Measurements from ENCODE around the gene HSD3B2.

The HSD3B2 gene

DNA sequence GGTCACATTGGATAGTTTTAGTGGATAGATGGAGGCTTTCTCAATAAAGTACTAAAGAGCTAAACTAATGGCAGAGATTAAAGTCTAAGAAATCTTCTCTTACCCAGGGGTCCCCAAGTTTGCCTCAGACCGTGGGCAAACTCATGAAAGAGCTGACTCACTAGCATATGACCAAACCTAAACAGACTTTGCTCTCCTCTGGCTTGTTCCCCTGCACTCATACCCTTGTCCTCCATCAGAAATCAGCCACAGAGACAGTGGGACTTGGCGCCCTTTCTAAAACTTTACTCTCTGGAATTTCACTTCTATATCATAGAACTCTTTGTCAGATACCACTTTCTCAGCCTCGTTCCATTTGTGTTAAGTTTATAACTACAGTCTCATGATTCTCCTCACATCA is 17.0 kb upstream of the HSD3B2 start:
- DNase-seq (ENCODE audit: low spot score) = no peak

DNA sequence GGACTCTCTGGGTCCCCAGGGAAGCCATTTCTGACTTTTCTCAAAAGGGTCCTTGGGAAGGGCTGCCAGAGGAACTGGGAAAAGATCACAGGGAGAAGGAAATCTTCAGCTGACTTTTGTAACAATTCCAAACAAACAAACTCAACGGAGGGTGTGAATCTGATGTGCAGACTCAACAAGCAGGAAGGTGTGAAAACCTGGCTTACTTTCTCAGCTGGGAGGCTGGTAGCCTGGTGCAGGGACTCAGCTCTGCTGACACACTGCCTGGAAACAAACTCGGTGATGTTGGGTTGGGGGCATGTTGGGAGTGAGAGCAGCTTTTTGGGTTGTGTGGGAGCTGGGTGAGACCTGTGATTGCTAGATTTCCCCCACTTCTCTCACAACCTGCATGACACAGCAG is 10.2 kb upstream of the HSD3B2 start:
- DNase-seq (ENCODE audit: low spot score) = no peak

DNA sequence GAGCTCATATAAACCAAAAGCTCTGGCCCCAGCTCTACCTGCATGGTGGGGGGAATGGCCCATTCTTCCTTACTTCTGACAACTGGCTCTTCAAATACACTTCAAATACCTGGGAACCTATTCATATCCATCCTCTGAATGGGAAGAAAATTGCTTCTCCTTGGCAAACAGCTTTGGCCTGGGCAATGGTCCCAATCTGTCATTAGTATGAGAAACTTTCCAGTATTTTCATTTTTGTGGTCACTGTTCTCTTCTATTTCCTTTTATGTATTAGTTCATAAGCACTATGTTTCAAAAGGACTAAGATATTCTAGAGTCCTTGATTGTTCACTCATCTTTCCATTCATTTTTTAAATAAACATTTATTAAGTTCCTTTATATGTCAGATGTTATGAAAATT is 5.2 kb upstream of the HSD3B2 start:
- no peak for DNase-seq (ENCODE audit: low spot score)

DNA sequence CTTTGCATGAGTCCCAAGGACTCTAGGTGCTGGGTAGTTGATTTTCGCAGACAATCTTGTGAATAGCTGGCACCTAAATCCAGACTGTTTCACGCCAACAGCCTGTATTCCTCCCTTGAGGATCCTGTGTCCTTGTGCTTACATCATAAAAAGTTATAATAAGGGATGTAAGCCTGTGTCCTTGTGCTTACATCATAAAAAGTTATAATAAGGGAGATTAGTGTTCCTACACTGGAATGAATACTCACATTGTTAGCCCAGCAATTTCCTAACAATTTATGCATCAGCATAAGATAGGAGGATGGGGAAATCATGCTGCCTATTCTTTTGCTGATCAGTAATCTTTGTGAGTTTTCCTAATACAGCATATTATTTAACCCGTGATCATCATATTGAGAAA is 4.0 kb upstream of the HSD3B2 start:
- no peak for DNase-seq (ENCODE audit: low spot score)

DNA sequence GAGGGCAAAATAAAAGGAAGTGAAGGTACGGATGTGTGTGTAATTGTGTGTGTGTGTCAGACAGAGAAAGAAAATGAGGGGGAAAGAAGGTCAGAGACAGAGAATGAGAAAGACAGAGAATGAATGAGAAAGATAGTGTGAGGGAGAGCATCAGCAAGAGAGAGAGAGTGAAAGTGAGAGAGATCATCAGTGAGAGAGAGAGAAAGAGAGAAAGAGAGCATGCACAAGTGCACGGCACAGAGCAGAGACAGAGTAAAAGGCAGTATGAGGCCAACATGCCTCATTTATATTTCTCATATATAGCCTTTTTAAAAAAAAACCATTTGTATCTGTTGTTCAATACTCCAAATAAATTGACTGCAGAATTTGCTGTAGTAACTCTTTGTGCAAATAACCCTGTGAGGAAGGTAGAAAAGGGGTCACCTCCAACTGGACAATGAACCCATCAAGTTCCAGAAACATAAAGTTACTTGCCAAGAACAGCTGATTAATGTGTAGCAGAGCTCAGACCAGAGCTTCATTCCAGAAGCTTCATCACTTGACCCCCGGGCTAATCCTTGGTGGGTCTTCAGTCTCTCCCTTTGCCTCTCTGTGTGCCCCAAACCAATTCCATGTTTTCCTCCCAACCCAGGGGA is 1.2 kb downstream of the HSD3B2 start:
- DNase-seq (ENCODE audit: low spot score) = no peak

DNA sequence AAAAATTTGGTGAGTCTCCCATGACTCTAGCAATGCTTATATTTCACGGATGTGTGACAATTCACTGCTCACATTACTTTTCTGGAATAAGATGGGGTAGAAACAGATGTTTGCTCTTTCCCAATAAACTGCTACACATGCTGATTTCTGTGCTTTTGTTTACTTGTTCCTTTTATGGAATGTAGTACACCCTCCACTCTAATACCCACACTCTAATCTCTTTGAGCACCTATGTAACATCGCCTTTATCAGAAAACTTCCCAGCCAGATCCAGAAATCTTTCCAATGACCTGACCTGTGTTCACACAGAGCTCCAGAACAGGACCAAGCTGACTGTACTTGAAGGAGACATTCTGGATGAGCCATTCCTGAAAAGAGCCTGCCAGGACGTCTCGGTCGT is 4.2 kb downstream of the HSD3B2 start:
- DNase-seq (ENCODE audit: low spot score) = no peak

DNA sequence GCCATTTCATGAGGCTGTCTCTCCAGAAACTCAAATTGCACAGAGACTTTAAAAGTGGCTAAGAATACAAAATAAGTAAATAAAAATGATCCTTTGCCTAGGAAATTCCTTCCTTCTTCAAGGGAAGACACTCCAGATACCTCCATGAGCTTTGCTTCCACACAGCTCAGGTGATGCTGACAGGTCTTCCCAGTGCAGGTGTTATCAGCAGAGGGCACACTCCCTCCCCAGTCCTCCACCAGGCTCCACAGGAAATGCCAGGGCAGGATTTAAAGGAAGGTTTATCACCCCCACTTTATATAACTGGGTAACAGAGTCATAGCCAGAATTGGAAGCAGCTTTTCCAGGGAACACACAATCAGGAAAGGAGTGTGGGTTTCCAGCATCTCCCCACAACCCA is 5.7 kb downstream of the HSD3B2 start:
- DNase-seq (ENCODE audit: low spot score) = no peak

DNA sequence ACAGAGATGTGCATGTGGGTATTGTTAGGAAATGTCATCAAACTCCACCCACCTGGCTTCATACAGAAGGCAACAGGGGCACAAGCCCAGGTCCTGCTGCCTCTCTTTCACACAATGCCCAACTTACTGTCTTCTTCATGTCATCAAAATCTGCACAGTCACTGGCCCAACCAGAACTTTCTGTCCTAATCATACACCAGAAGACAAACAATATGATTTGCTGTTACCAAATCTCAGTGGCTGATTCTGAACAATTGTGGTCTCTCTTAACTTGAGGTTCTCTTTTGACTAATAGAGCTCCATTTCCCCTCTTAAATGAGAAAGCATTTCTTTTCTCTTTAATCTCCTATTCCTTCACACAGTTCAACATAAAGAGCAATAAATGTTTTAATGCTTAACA is 7.7 kb downstream of the HSD3B2 start:
- no peak for DNase-seq (ENCODE audit: low spot score)

DNA sequence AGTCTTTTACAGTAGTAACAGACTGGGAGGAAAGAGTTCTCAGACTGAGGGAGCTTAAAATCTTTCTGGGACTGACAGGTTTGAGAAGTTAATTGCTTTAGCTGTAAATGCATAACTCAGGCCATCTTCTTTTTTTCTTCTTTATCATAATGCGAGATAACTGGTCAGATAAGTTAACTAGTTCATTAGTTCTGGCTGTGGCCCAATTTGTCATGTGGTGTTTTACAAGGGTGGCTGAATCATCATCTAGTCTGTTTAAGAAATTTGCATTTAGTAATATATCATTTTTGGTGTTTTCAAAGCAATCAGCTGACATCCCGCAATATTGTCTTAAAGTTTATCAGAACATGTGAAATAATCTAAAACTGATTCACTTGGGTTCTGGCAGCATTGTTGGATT is 14.0 kb downstream of the HSD3B2 start:
- DNase-seq (ENCODE audit: low spot score) = no peak

DNA sequence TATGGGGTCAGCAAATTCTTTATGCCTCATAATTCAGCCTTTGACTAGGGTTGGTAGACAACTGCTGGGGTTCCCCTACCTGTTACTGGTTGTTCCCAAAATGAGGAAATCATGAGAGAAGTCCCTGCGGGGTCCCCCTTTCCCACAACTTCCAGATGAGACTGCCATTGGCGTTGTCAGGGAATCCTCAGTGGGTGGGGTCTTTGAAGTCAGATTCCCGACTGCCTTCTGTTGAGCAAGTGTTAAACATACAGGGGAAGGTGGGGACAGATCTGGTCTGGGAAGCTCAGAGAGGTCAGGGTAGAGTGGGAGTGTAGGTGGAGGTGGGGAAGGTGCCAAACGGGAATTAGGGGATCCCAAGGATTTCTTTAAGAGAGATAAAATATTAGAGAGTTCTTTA is 14.7 kb downstream of the HSD3B2 start:
- no peak for DNase-seq (ENCODE audit: low spot score)

DNA sequence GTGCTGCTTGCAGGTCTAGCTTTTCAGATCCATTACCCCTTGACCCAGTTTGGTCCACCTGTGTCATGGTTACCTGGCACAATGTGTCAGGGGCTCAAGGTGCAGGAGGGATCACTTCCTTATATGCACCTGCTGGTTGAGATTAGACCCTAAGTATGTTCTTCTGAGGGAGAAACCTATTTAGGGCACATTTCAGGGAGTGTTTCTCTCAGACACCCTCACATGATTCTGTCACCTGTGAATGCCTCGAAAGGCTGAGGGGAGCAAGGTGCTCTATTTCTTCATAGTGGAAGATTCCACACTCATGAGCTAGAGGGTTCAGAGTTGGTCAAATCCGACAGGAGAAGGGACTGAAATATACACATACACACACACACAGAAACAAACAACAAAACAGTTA is 15.5 kb downstream of the HSD3B2 start:
- DNase-seq (ENCODE audit: low spot score) = no peak

DNA sequence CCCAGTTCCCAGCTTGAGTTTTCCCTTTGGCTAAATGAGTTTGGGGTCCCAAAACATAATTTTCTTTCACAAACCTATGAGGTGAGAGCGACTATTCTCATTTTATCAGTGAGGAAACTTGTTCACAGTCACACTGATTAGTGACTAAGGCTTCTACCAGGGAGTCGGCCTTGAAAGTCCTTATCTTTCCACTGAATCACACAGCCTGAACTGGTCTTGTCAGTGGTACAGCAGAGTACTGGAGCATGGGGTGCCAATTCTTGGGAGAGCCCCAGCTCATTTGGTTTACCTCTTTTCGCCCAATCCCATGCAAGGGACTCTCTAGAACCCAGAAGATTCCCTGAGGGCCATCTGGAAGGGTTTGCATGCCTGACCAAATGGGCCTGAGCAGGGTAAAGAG is 16.9 kb downstream of the HSD3B2 start:
- no peak for DNase-seq (ENCODE audit: low spot score)

DNA sequence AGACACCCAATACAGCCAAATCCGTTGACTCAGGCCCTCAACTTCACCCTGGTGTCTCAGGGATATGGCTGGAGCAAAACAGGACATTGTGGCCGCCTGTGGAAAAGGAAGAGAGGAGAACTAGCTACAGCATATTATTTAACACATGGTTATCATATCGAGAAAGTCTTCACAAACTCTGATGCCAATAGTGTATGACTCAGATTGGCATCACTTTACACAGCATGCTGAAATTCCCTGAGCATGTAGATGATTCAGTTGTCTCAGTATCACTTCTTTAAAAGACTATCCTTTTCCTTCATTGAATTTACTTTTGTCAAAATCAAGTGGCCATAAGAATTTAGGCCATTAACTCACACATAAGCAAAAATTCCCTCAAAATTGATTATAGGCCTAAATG is 20.1 kb downstream of the HSD3B2 start:
- no peak for DNase-seq (ENCODE audit: low spot score)

DNA sequence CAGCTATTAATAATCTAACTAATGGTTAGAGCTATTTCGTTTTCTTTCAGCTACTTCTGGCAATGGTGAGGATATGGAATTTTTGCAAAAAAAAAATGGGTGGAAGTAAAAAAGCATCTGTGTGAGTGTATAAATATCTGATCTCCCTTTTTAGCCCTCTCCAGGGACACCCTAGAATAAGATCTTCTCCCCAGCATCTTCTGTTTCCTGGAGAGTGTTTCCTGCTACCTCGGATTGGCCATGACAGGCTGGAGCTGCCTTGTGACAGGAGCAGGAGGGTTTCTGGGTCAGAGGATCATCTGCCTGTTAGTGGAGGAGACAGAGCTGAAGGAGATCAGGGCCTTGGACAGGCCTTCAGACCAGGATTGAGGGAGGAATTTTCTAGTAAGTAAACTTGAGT is 23.8 kb downstream of the HSD3B2 start:
- DNase-seq (ENCODE audit: low spot score) = no peak

DNA sequence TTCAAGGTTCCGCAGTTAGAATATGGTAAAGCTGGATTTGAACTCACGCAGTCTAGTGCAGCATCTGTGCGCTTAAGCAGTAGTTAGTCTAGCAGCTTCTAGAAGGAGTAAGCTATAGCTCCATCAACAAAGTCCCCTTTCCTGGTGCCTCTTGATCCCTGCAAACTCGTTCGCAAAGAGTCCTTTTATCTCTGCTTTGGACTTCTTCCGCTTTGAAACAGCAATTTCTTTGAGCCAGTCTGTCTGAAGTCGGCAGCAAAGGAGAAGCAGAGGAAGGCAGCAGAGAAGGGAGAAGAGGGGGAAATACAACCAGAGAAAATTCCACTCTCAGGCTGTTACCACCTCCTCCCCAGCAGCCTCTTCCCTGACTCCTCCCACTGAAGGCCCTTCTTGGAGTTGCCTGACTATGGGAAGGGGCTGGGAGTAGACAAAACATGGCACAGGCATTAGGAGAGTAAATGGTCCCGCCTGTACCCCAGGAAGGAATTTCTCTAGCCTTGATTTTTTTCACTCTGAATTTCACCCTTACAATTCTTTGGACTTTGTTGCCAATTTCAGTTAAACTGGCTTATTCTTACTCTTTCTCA is 25.9 kb downstream of the HSD3B2 start:
- DNase-seq (ENCODE audit: low spot score) = no peak

DNA sequence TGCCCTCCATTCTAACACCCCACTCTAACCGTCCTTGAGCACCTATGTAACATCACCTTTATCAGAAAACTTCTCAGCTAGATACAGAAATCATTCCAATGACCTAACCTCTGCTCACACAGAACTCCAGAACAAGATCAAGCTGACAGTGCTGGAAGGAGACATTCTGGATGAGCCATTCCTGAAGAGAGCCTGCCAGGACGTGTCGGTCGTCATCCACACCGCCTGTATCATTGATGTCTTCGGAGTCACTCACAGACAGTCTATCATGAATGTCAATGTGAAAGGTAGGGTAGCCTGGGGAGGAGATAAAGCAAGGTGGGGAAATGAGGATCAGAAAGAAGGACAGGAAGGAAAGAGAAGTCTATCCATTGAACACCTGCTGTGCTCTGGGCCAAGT is 27.8 kb downstream of the HSD3B2 start:
- no peak for DNase-seq (ENCODE audit: low spot score)

DNA sequence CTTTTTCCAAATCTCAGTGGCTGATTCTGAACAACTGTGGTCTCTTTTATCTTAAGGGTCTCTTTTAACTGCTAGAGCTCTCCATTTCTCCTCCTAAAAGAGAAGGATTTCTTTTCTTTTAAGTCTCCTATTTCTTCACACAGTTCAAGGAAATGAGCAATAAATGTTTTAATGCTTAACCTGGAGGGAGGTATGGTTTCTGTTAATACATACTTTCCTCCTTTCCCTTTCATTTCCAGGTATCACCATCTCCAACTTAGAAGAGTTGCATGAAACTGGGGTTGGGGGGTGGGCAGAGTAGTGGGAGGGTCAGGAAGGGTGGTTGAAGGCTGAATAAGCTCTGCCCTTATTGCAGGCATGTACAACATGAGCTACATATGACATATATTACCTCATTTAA is 31.4 kb downstream of the HSD3B2 start:
- DNase-seq (ENCODE audit: low spot score) = no peak

DNA sequence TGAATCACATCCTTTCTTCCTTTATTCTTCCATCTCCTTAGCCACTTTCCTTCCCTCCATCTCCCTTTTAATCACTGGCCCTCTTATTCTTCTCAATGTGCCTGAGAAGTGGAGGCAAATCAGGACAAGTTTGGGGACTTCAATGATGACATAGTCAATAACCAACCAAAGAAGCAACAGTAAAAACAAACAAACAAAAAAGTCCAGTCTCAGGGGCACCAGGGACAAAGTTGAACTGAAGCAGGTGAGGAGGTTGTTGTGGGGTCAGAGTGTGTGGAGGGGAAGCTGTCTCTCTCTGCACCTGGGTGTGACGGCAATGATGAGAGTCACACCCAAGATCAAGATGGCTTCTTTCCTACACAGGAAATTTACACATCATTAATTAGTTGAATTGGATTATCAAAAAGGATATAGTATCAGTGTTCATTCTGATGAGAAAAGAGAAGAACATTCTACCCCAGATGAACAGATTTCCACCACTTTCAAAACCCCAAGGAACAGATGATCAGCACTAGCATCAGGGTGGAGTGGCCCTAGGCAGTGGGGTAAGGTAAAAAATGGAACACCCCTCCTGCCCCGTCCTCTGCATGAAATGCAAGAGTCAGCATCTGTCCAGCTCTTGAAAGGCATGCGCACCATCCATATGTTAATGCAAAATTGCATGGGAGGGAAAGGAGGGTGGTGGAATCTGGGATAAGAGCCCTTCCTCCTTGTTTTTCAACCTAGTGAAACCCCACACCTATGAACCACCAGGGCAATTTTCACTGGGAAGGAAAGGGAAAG is 32.6 kb downstream of the HSD3B2 start:
- no peak for DNase-seq (ENCODE audit: low spot score)

DNA sequence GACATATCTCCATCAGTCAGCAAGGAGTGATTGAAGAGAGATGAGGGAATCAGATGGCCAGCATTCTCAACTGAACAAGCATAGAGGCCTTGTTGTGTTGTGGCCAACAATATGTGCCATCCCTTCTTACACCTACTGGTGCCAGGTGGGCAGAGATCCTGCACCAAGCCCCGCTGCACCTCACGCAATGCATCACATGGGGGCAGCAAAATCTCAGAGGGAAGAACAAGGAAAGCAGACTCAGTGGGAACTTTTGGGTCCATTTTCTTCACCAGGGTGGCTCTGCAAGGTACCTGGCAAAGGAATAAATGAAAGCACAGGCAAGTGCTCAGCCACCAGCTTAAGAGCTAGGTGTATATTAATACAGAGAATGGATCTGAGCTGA is 33.2 kb downstream of the HSD3B2 start:
- DNase-seq (ENCODE audit: low spot score) = no peak

DNA sequence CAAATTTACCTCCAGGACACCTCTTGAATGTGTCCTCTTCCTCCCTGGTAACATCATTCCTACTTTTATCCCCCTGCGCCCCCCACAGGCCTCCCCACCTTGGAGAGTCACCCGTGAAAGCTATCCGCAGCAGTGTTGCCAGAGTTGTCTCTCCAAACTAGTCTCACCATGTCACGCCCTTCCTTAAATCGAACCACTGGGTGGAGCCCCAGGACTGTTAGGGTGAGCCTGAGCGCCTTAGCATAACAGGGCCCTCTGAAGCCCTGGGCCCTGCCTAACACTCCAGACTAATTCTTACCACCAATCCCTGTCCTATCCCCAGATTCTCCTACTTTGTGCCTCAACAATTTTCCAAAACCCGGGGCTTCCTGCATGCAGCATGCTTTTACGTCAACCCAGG is 35.0 kb downstream of the HSD3B2 start:
- DNase-seq (ENCODE audit: low spot score) = no peak

DNA sequence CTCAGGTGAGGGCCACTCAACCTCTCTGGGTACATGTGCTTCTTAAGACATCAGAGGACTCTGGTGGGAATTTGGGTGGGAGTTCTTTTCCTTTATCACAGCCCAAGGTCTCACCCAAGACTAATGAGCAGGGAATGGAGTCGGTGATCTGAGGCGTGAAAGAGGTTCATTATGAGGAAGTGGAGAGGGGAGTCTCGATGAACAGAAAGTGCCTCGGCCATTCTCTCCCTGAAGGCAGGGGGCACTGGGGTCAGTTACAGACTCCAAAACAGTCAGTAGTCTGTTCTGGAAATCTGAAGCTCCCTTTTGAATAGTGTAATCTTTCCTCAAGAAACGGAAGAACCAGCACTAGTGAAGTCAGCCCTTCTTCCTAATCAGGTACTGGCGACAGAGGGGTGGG is 36.2 kb downstream of the HSD3B2 start:
- no peak for DNase-seq (ENCODE audit: low spot score)

DNA sequence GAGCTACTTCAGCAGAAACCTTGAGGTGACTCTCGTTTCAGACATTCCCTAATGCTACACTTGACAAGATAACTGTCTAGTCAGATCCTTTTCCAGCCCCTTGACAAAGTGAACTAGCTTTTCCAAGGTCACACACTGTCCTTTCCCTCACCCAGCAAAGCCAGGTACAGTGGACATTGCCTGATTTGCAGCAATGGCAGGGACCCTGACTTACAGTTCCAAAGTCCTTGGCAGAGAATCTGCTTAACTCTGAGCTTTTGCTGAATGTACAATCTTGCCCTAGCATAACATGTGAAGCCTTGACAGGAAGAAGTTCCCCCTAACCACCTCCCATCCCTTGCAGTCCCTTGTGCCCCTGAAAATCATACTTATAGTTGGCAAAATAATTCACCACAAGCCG is 37.1 kb downstream of the HSD3B2 start:
- no peak for DNase-seq (ENCODE audit: low spot score)

DNA sequence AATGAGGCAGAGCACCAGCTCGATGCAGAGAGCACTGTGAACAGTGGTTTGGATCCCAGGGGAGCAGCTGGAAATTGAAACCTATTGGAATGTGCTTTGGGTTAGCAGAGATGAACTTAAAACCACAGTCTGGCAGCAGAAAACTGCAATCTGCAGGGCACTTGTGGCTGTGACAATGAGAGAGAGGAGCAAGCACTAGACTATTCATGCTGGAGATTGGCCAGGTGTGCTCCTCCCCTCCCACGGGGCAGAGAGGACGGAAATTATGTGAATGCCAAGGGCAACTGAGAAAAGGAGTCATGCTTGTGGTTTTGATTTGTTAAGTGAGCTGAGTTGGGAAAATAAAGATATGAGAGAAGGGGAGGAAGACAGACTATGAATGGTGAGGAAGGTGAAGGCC is 38.1 kb downstream of the HSD3B2 start:
- DNase-seq (ENCODE audit: low spot score) = no peak

DNA sequence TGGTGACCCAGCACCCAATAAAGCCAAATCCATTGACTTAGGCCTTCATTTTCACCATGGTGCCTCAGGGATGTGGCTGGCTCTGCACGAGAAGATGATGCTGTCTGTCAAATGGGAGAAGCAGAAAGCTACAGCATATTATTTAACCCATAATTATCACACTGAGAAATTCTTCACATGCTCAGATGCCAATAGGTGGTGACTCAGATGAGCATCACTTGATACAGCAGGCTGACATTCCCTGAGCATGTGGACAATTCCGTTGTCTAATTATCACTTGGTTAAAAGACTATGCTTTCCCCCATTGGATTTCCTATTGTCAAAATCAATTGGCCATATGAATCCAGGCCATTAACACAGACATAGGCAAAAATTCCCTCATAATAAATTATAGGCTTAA is 48.0 kb downstream of the HSD3B2 start:
- no peak for DNase-seq (ENCODE audit: low spot score)
